Endothelial cell of umbilical vein (primary cell): ENCODE results near the gene RELL1. TPM values are rescaled to one million over a fixed set of nuclear protein-coding genes. Genes with fewer than 3 reads are reported as not detected.

Source experiments
- BruUV-seq: library from RNA; stranded (reverse); fragments of 400-500 nt; replicated peaks from 2 replicates; lab custom pipeline; 2021; lab: Mats Ljungman, UMichigan
- CTCF ChIA-PET: fragments of 300-600, 350-600 bp; sonication (Branson Sonifier 250); formaldehyde crosslinking; loops from one replicate; lab custom pipeline; 2021; ENCODE audit warnings: antibody characterized with exemption, inconsistent platforms; lab: Charles Lee
- POLR2A ChIA-PET: fragments of 300-600, 350-600 bp; sonication (Branson Sonifier 250); formaldehyde crosslinking; loops from one replicate; lab custom pipeline; 2021; ENCODE audit warnings: antibody characterized with exemption, inconsistent platforms; lab: Charles Lee
- DNase-seq: peaks from one replicate; pipeline ENCODE4 v3.0.0-alpha.2; 2011; ENCODE audit warnings: low read depth, low spot score
- FAIRE-seq: peaks from 2 replicates; lab custom pipeline; 2011; peaks lifted over from hg19 to GRCh38; lab: Jason Lieb, UNC
- H2AFZ ChIP-seq: 2 replicates; pipeline ENCODE4 v1.6.0; 2012; ENCODE audit warnings: low read depth, low read length, control low read depth, inconsistent platforms
- H3K27ac ChIP-seq: 2 replicates; pipeline ENCODE4 v1.5.1; 2011; ENCODE audit warnings: low read depth, mild to moderate bottlenecking, control low read depth, low read length, moderate library complexity; ENCODE audit not compliant: insufficient read depth
- H3K27me3 ChIP-seq, 2 experiments: 2 replicates each; pipeline versions ENCODE4 v1.6.0 to v1.6.1; 2011; ENCODE audit warnings: low read length in 2 of 2, mixed read lengths in 1 of 2; ENCODE audit not compliant: control insufficient read depth in 2 of 2, insufficient read depth in 2 of 2
- H3K36me3 ChIP-seq, 2 experiments: 2 replicates in 1 of 2; 3 replicates in 1 of 2; pipeline ENCODE4 v1.5.1; 2011; ENCODE audit warnings: low read length in 2 of 2, mild to moderate bottlenecking in 1 of 2, moderate library complexity in 1 of 2; ENCODE audit not compliant: control insufficient read depth in 2 of 2, insufficient read depth in 2 of 2; ENCODE audit errors: extremely low read depth in 1 of 2
- H3K4me1 ChIP-seq: 3 replicates; pipeline ENCODE4 v1.5.1; 2011; ENCODE audit warnings: mild to moderate bottlenecking, low read length; ENCODE audit not compliant: control insufficient read depth, insufficient read depth; ENCODE audit errors: extremely low read depth
- H3K4me2 ChIP-seq: 2 replicates; pipeline ENCODE4 v1.6.1; 2011; ENCODE audit warnings: low read length, control low read depth, mixed read lengths; ENCODE audit not compliant: insufficient read depth
- H3K4me3 ChIP-seq, 3 experiments: fragments of 200-600 bp in 1 of 3; sonication (generic), shearing (Covaris generic) in 1 of 3; replicated peaks in 1 of 3; 2 replicates each; pipeline ENCODE4 v1.5.1; 2011 to 2016; ENCODE audit warnings: control low read depth in 3 of 3, low read length in 3 of 3, mild to moderate bottlenecking in 2 of 3, inconsistent platforms in 1 of 3, low read depth in 1 of 3, moderate library complexity in 1 of 3; ENCODE audit not compliant: insufficient read depth in 1 of 3
- H3K79me2 ChIP-seq: 2 replicates; pipeline ENCODE4 v1.6.0; 2012; ENCODE audit warnings: low read length, inconsistent platforms; ENCODE audit not compliant: control insufficient read depth, insufficient read depth
- H3K9ac ChIP-seq: replicated peaks from 2 replicates; pipeline ENCODE3; 2011; ENCODE audit warnings: low read length, control low read depth; ENCODE audit not compliant: insufficient read depth; ENCODE audit errors: extremely low read depth
- H3K9me1 ChIP-seq: replicated peaks from 3 replicates; pipeline ENCODE4 v1.6.0; 2011; ENCODE audit warnings: mild to moderate bottlenecking, low read length; ENCODE audit not compliant: control insufficient read depth, insufficient read depth; ENCODE audit errors: extremely low read depth
- H3K9me3 ChIP-seq: replicated peaks from 2 replicates; pipeline ENCODE4 v1.5.1; 2012; ENCODE audit warnings: low read length, inconsistent platforms; ENCODE audit not compliant: control insufficient read depth, insufficient read depth
- H4K20me1 ChIP-seq: replicated peaks from 2 replicates; pipeline ENCODE3; 2011; ENCODE audit warnings: mild to moderate bottlenecking, low read length; ENCODE audit not compliant: control insufficient read depth, insufficient read depth; ENCODE audit errors: extremely low read depth
- CTCF ChIP-seq, 2 donors: IDR thresholded peaks; 1 replicate in 1 of 2; 2 replicates in 1 of 2; pipeline ENCODE4 v1.5.1; 2011; ENCODE audit warnings: low read length in 2 of 2, mild to moderate bottlenecking in 2 of 2, moderate library complexity in 2 of 2, control low read depth in 1 of 2, inconsistent platforms in 1 of 2, low read depth in 1 of 2; ENCODE audit not compliant: insufficient read depth in 1 of 2; ENCODE audit errors: extremely low read depth in 1 of 2
- EZH2 ChIP-seq: IDR thresholded peaks from 2 replicates; pipeline ENCODE4 v1.6.1; 2012; ENCODE audit warnings: borderline replicate concordance, low read depth, mild to moderate bottlenecking, moderate library complexity, low read length, inconsistent platforms; ENCODE audit not compliant: severe bottlenecking
- FOS ChIP-seq: IDR thresholded peaks from 2 replicates; pipeline ENCODE4 v1.6.1; 2011; ENCODE audit warnings: mild to moderate bottlenecking, low read length, moderate library complexity, borderline replicate concordance; ENCODE audit not compliant: insufficient read depth
- GATA2 ChIP-seq: IDR thresholded peaks from 2 replicates; pipeline ENCODE4 v1.7.0; 2011; ENCODE audit warnings: low read depth, mild to moderate bottlenecking, moderate library complexity, mixed read lengths, low read length; ENCODE audit not compliant: insufficient read length, insufficient read depth
- JUN ChIP-seq: IDR thresholded peaks from 2 replicates; pipeline ENCODE4 v1.6.1; 2011; ENCODE audit warnings: borderline replicate concordance, low read depth; ENCODE audit not compliant: insufficient read length, insufficient read depth
- MAX ChIP-seq: IDR thresholded peaks from 2 replicates; pipeline ENCODE4 v1.6.1; 2011; ENCODE audit not compliant: insufficient read depth, insufficient read length
- MYC ChIP-seq: IDR thresholded peaks from one replicate; pipeline ENCODE4 v1.6.1; 2011; ENCODE audit warnings: mild to moderate bottlenecking, low read depth, low read length
- POLR2A ChIP-seq: IDR thresholded peaks from 2 replicates; pipeline ENCODE4 v1.6.1; 2012; ENCODE audit warnings: low read depth, mild to moderate bottlenecking, control low read depth, low read length
- POLR2AphosphoS5 ChIP-seq: IDR thresholded peaks from 2 replicates; pipeline ENCODE4 v1.6.1; 2012; ENCODE audit warnings: low read depth, mild to moderate bottlenecking, control low read depth, low read length, moderate library complexity; ENCODE audit not compliant: insufficient read depth
- dilution Hi-C: fragments of 300-500 bp; cut with MboI; formaldehyde crosslinking; loops from one replicate; pipeline ENCODE4 v1.15.0; 2019; ENCODE audit warnings: low sequenced_read_pairs; ENCODE audit not compliant: extremely low pct_ligation_motif_present
- intact Hi-C: fragments of 100-400 bp; cut with micrococcal nuclease; formaldehyde crosslinking; loops from one replicate; pipeline ENCODE4 v1.10.0; 2022
- polyA plus RNA-seq, 4 experiments: library from polyadenylated mRNA; depleted of rRNA in 3 of 4; stranded (reverse) in 3 of 4; unstranded in 1 of 4; fragments of >200 nt; gene quantifications; 2 replicates each; pipeline versions ENCODE4 v1.2.1 to v1.2.3, GENCODE V29; 2011 to 2012; ENCODE audit warnings: missing spikeins in 1 of 4
- total RNA-seq: library from RNA; stranded (reverse); gene quantifications from 2 replicates; pipeline ENCODE4 v1.2.3, GENCODE V29; 2021

RELL1 gene
- total and polyA plus RNA-seq, 2 donors (not counting 3 experiments of a cell fraction or from before 2014, with no cell fraction given) = 20.8 to 91.7 TPM

- Histone ChIP-seq H3K9ac (no peak overlapping the region), H3K27ac (no peak overlapping the region), H3K4me1 (no peaks in the 10 kb centered on the region), H3K79me2 (no peaks in the 10 kb centered on the region), H3K27me3 (no peaks in the 10 kb centered on the region), H3K9me1 (no peaks in the 10 kb centered on the region), H2AFZ (no peak overlapping the region), H3K36me3 (no peaks in the 10 kb centered on the region), H3K4me2 (no peak overlapping the region), H3K4me3 (no peak overlapping the region), H4K20me1 (no peaks in the 10 kb centered on the region), H3K9me3 (no peaks in the 10 kb centered on the region)
- dilution Hi-C loops = no loop called here
- BruUV-seq = no TSS peak
- FAIRE-seq (no peak), DNase-seq (no peak)
- TF ChIP-seq FOS (no peak), GATA2 (no peak), JUN (no peak), MAX (no peak), POLR2AphosphoS5 (no peak)
- intact Hi-C loops = no loop called here
- ChIA-PET CTCF (no interaction called here), POLR2A (no interaction called here)
Measured at GRCh38 chr4:37573566-37573965, 112.6 kb downstream of the RELL1 start.

GRCh38 chr4:37568489-37568888 is 117.7 kb downstream of the RELL1 start:
- FAIRE-seq = no peak

More at GRCh38 chr4:37568489-37568888, 117.7 kb downstream of the RELL1 start:
- H3K79me2 ChIP-seq = no peaks in the 10 kb centered on the region
- H4K20me1 ChIP-seq = no peaks in the 10 kb centered on the region
- H3K36me3 ChIP-seq = no peaks in the 10 kb centered on the region
- H2AFZ ChIP-seq = no peak overlapping the region
- POLR2A ChIA-PET = no interaction called here
- no TSS peak for BruUV-seq
- H3K9me3 ChIP-seq = no peaks in the 10 kb centered on the region
- H3K9me1 ChIP-seq = no peaks in the 10 kb centered on the region
- no peaks in the 10 kb centered on the region for H3K4me1 ChIP-seq
- TF ChIP-seq POLR2A = no peak
- no peak for TF ChIP-seq GATA2
- no peak for TF ChIP-seq MAX
- no peak for TF ChIP-seq FOS
- no peak for TF ChIP-seq CTCF (IDR thresholded peaks at IDR 0.05; ENCODE audit: extremely low read depth in 1 of 2, insufficient read depth in 1 of 2, low read depth in 1 of 2, low read length in 2 of 2)
- TF ChIP-seq MYC = no peak
- no peak for TF ChIP-seq POLR2AphosphoS5
- TF ChIP-seq EZH2 = no peak
- no peak for TF ChIP-seq JUN
- dilution Hi-C loops = no loop called here
- no peak for DNase-seq
- no peak overlapping the region for H3K27ac ChIP-seq
- no peak overlapping the region for H3K9ac ChIP-seq
- H3K4me3 ChIP-seq = no peak overlapping the region
- H3K27me3 ChIP-seq = no peaks in the 10 kb centered on the region
- CTCF ChIA-PET = interaction anchor here (0.7 to 3.6 kb wide), 3 partner anchors 31 to 134 kb away, joined by 3 to 23 read pairs (median 3); a partner anchor contains a TSS
- H3K4me2 ChIP-seq = no peak overlapping the region
- intact Hi-C loops = no loop called here
